ENCODE data around the gene PNPLA8.

- TF ChIP-seq POLR2A (IDR thresholded peaks at IDR 0.05; ENCODE audit: extremely low read depth, insufficient read length): no peak
- TF ChIP-seq CTCF (IDR thresholded peaks at IDR 0.05; ENCODE audit: low read depth, low read length): no peak
- no peak for TF ChIP-seq MYC (IDR thresholded peaks at IDR 0.05; ENCODE audit: low read depth, low read length)
- 0 out of 2 replicates have a peak, but pooled peaks have one; percentile 36 for TF ChIP-seq MAX (IDR thresholded peaks at IDR 0.05; ENCODE audit: low read depth, low read length)
Observed at GRCh38 chr7:108570146-108570755, 44.3 kb upstream of the PNPLA8 start.
